ENCODE results near the gene OR6S1.
A peak's percentile ranks its signal among the peaks of the same experiment; 100 is the strongest.
"Not testable (repeated sequence)": the region's sequence is repeated elsewhere in the genome, so short reads cannot be mapped to it uniquely, and the experiment has no call there.

Gene OR6S1

GRCh38 chr14:20667957-20668356, 26.5 kb upstream of the OR6S1 start:
- H3K36me3 ChIP-seq (ENCODE audit: control insufficient read depth, low read length), result no peaks in the 10 kb centered on the region
- peak overlapping the region; percentile 49 for H3K4me2 ChIP-seq (ENCODE audit: low read length)
- H3K9me3 ChIP-seq (ENCODE audit: control insufficient read depth, insufficient read depth, low read length), result no peaks in the 10 kb centered on the region
- no peaks in the 10 kb centered on the region for H3K79me2 ChIP-seq (ENCODE audit: control insufficient read depth, low read length)
- H3K27me3 ChIP-seq (ENCODE audit: control insufficient read depth, low read length), result peaks cover 9% of the 10 kb centered on the region
- peaks cover 43% of the 10 kb centered on the region for H3K4me1 ChIP-seq (ENCODE audit: control insufficient read depth, low read length)
- peak overlapping the region; percentile 49 for H3K27ac ChIP-seq (ENCODE audit: low read depth, low read length)
- no peak for TF ChIP-seq EZH2phosphoT487 (IDR thresholded peaks at IDR 0.05; ENCODE audit: borderline replicate concordance, low read length)
- TF ChIP-seq, protein P1, sequence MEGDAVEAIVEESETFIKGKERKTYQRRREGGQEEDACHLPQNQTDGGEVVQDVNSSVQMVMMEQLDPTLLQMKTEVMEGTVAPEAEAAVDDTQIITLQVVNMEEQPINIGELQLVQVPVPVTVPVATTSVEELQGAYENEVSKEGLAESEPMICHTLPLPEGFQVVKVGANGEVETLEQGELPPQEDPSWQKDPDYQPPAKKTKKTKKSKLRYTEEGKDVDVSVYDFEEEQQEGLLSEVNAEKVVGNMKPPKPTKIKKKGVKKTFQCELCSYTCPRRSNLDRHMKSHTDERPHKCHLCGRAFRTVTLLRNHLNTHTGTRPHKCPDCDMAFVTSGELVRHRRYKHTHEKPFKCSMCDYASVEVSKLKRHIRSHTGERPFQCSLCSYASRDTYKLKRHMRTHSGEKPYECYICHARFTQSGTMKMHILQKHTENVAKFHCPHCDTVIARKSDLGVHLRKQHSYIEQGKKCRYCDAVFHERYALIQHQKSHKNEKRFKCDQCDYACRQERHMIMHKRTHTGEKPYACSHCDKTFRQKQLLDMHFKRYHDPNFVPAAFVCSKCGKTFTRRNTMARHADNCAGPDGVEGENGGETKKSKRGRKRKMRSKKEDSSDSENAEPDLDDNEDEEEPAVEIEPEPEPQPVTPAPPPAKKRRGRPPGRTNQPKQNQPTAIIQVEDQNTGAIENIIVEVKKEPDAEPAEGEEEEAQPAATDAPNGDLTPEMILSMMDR (IDR thresholded peaks at IDR 0.05; ENCODE audit: low read depth, low read length, poor library complexity, severe bottlenecking), result no peak
- peak overlapping the region; percentile 27 for H3K4me3 ChIP-seq (ENCODE audit: low read length)
- no peaks in the 10 kb centered on the region for H4K20me1 ChIP-seq (ENCODE audit: control insufficient read depth, insufficient read depth, low read depth, low read length)
- H3F3A ChIP-seq (ENCODE audit: control insufficient read depth, insufficient read depth), result no peaks in the 10 kb centered on the region
- H3K9me2 ChIP-seq (replicated peaks; ENCODE audit: control insufficient read depth, low read length), result no peaks in the 10 kb centered on the region

DNA sequence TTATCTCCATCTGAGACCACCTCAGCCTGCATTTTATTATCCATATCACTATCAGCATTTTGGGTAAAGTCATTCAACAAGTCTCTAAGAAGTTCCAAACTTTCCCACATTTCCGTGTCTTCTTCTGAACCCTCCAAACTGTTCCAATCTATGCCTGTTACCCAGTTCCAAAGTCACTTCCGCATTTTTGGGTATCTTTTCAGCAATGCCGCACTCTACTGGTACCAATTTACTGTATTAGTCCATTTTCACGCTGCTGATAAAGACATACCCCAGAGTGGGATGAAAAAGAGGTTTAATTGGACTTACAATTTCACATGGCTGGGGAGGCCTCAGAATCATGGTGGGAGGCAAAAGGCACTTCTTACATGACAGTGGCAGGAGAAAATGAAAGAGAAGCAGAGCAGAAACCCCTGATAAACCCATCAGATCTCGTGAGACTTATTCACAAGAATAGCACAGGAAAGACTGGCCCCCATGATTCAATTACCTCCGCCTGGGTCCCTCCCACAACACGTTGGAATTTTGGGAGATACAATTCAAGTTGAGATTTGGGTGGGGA, 25.0 kb upstream of the OR6S1 start:
- Histone ChIP-seq H3K4me1 (ENCODE audit: control insufficient read depth, low read length) (peaks cover 46% of the 10 kb centered on the region), H3K27me3 (ENCODE audit: control insufficient read depth, low read length) (peaks cover 18% of the 10 kb centered on the region), H3K4me2 (ENCODE audit: low read length) (peak overlapping the region; percentile 44), H3K4me3 (ENCODE audit: low read length) (peak overlapping the region; percentile 36)
- not testable (repeated sequence) for H3K36me3 ChIP-seq (ENCODE audit: control insufficient read depth, low read length); H3K9me2 ChIP-seq (replicated peaks; ENCODE audit: control insufficient read depth, low read length); H4K20me1 ChIP-seq (ENCODE audit: control insufficient read depth, insufficient read depth, low read depth, low read length); H3K79me2 ChIP-seq (ENCODE audit: control insufficient read depth, low read length); H3K27ac ChIP-seq (ENCODE audit: low read depth, low read length); H3K9me3 ChIP-seq (ENCODE audit: control insufficient read depth, insufficient read depth, low read length); H3F3A ChIP-seq (ENCODE audit: control insufficient read depth, insufficient read depth)

DNA sequence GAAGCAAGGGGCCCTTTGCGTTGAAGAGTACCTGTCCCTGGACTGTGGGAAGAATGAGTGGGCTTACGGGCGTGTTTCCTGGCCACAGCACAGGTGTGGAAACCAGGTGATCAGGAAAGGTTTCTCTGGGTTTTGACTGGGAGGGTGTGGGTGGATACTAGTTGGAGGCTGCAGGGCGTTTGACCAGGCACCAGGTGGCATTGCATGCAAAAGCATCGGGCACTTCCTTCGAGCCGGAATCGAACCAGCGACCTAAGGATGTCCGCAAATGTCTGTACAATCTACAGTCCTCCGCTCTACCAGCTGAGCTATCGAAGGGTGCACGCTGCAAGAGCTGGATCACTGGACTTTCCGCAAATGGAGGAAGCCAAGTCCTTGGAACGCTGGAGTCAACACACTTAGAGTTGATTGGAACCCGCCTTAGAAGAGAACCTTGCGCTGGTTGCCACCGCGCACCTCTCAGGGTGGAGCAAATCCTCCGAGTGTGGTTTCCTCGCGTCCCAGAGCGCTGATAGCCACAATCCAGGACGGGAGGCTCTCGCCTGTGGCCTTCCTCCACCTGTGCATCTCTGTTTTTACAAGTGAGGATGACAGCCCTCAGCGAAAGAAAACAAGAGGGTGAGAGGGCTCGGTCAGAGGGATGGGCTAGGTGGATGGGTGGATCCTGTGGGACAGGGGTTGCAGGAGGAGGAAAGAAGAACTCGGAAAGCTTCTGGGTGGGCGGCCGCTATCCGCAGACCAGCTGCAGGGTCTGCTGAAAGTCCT, 21.7 kb upstream of the OR6S1 start:
- no peak overlapping the region for H3K27ac ChIP-seq (ENCODE audit: low read depth, low read length)
- H4K20me1 ChIP-seq (ENCODE audit: control insufficient read depth, insufficient read depth, low read depth, low read length), result no peaks in the 10 kb centered on the region
- no peaks in the 10 kb centered on the region for H3K9me2 ChIP-seq (replicated peaks; ENCODE audit: control insufficient read depth, low read length)
- no peaks in the 10 kb centered on the region for H3K36me3 ChIP-seq (ENCODE audit: control insufficient read depth, low read length)
- no peaks in the 10 kb centered on the region for H3F3A ChIP-seq (ENCODE audit: control insufficient read depth, insufficient read depth)
- no peaks in the 10 kb centered on the region for H3K9me3 ChIP-seq (ENCODE audit: control insufficient read depth, insufficient read depth, low read length)
- H3K27me3 ChIP-seq (ENCODE audit: control insufficient read depth, low read length), result peaks cover 21% of the 10 kb centered on the region
- H3K4me1 ChIP-seq (ENCODE audit: control insufficient read depth, low read length), result peaks cover 36% of the 10 kb centered on the region
- no peak for TF ChIP-seq EZH2phosphoT487 (IDR thresholded peaks at IDR 0.05; ENCODE audit: borderline replicate concordance, low read length)
- TF ChIP-seq, protein P1 (IDR thresholded peaks at IDR 0.05; ENCODE audit: low read depth, low read length, poor library complexity, severe bottlenecking), result peak; percentile 76
- H3K79me2 ChIP-seq (ENCODE audit: control insufficient read depth, low read length), result no peaks in the 10 kb centered on the region
- H3K4me2 ChIP-seq (ENCODE audit: low read length), result peak overlapping the region; percentile 80
- H3K4me3 ChIP-seq (ENCODE audit: low read length), result peak overlapping the region; percentile 66

DNA sequence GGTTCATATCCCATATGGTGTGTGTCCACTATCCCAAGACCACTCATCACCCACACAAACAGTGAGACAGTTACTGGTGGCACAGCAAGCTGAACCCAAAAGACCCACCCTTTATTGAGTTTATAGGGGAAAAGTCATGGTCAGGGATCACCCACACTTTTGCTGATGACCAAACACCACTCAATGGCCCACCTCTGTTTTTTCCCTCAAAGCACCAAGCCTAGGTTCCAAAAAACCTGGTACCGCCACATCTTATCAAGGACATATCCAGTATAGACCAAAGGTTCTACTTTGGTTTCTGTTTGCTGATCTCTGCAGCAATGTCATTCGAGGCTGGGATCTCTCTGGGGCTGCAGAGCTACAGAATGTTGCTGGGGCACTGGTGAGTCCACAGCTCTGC, 19.7 kb upstream of the OR6S1 start:
- Histone ChIP-seq H3K9me3 (ENCODE audit: control insufficient read depth, insufficient read depth, low read length) (no peaks in the 10 kb centered on the region), H3K27ac (ENCODE audit: low read depth, low read length) (no peak overlapping the region), H4K20me1 (ENCODE audit: control insufficient read depth, insufficient read depth, low read depth, low read length) (no peaks in the 10 kb centered on the region), H3F3A (ENCODE audit: control insufficient read depth, insufficient read depth) (no peaks in the 10 kb centered on the region), H3K36me3 (ENCODE audit: control insufficient read depth, low read length) (no peaks in the 10 kb centered on the region), H3K27me3 (ENCODE audit: control insufficient read depth, low read length) (peaks cover 30% of the 10 kb centered on the region), H3K4me3 (ENCODE audit: low read length) (no peak overlapping the region), H3K4me1 (ENCODE audit: control insufficient read depth, low read length) (peaks cover 17% of the 10 kb centered on the region), H3K9me2 (replicated peaks; ENCODE audit: control insufficient read depth, low read length) (no peaks in the 10 kb centered on the region), H3K4me2 (ENCODE audit: low read length) (no peak overlapping the region), H3K79me2 (ENCODE audit: control insufficient read depth, low read length) (no peaks in the 10 kb centered on the region)
- no peak for TF ChIP-seq EZH2phosphoT487 (IDR thresholded peaks at IDR 0.05; ENCODE audit: borderline replicate concordance, low read length)
- TF ChIP-seq, protein P1 (IDR thresholded peaks at IDR 0.05; ENCODE audit: low read depth, low read length, poor library complexity, severe bottlenecking), result no peak

Data from DOHH2 (cell line).